Measurements from ENCODE around the gene OR52N2. TPM values are rescaled to one million over a fixed set of nuclear protein-coding genes. Genes with fewer than 3 reads are reported as not detected.

The OR52N2 gene
- total RNA-seq, 1 experiment from 2014 or later: not detected

DNA sequence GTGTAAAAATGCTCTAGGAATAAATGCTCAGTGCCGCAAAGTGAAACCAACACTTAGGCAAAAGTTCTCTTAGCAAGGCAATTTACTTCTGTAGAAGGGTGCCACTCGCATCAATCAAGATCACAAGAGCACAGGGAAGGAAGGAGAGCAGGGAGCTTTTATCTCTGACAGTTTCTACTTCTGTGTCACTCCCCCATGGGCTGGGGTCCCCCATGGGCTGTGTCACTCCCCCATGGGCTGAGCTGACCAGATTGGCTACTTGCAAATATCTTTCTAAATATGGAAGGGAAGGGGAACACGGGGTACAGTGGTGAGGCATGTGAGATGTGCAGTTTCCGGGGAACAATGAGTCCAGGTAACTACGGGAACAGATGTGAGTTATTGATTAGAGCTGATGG lies 397 bp downstream of the OR52N2 start:
- ChIA-PET CTCF (interaction anchor here (0.8 to 2.3 kb wide), 5 partner anchors 82 to 1172 kb away, joined by 3 to 8 read pairs (median 3); partner anchors contain the start of genes OR51D1 and TRIM5), RAD21 (ENCODE audit: low non-redundant PET in 1 of 2, low total read pairs in 2 of 2, uncharacterized antibody in 2 of 2, unreplicated experiment in 2 of 2) (no interaction called here), POLR2A (no interaction called here)
- DNase-seq (ENCODE audit: low read depth, low spot score) (no peak), ATAC-seq (peak; percentile 12)
- Histone ChIP-seq H4K20me1 (ENCODE audit: insufficient read depth) (no peaks in the 10 kb centered on the region; the same call in 1 of the 2 replicates), H3K4me3 (replicated peaks in 1 of 2; ENCODE audit: low read depth in 1 of 2, low read length in 2 of 2) (0 out of 4 replicates have a peak overlapping the region, but pooled peaks of 1 of the 2 experiments have one; percentile 11), H3K9me3 (ENCODE audit: control insufficient read depth in 1 of 2, insufficient read depth in 1 of 2, low read depth in 1 of 2, low read length in 2 of 2) (no peaks in the 10 kb centered on the region), H3K4me2 (ENCODE audit: low read length) (peak overlapping the region; percentile 53), H3K4me1 (ENCODE audit: control insufficient read depth in 1 of 2, insufficient read depth in 2 of 2, low read length in 2 of 2) (peaks cover 0 to 4% of the 10 kb centered on the region in 2 experiments; a peak in 1 of 4 replicates), H3K27me3 (ENCODE audit: insufficient read depth, low read length) (peaks cover 64% of the 10 kb centered on the region), H2AFZ (ENCODE audit: low read depth, low read length, poor library complexity, severe bottlenecking) (peak overlapping the region; percentile 17), H3K27ac (ENCODE audit: low read depth, low read length) (no peak overlapping the region), H3K79me2 (ENCODE audit: insufficient read depth, low read length) (no peaks in the 10 kb centered on the region), H3K36me3 (ENCODE audit: control insufficient read depth in 1 of 2, insufficient read depth in 2 of 2, low read length in 2 of 2) (no peaks in the 10 kb centered on the region), H3K9ac (ENCODE audit: low read length) (no peak overlapping the region), H3K9me2 (ENCODE audit: insufficient read depth) (no peaks in the 10 kb centered on the region)
- intact Hi-C loops (cut with micrococcal nuclease): loop anchor here (2.0 to 5.0 kb wide), 4 partner anchors 517 to 1626 kb away; no protein-coding TSS in a partner anchor
- TF ChIP-seq FOSL1 (IDR thresholded peaks at IDR 0.05; ENCODE audit: low read depth) (no peak), EZH2phosphoT487 (IDR thresholded peaks at IDR 0.05; ENCODE audit: borderline replicate concordance) (no peak), ATF3 (IDR thresholded peaks at IDR 0.05) (no peak), CBX3 (IDR thresholded peaks at IDR 0.05; ENCODE audit: low read depth) (no peak), TCF7L2 (IDR thresholded peaks at IDR 0.05; ENCODE audit: borderline replicate concordance, extremely low read depth, insufficient read depth, insufficient read length) (no peak), JUND (IDR thresholded peaks at IDR 0.05) (no peak), YY1 (IDR thresholded peaks at IDR 0.05; ENCODE audit: extremely low read depth, insufficient replicate concordance, low read depth, low read length) (no peak), POLR2AphosphoS5 (IDR thresholded peaks at IDR 0.05; ENCODE audit: low read depth, low read length) (no peak), EGR1 (IDR thresholded peaks at IDR 0.05; ENCODE audit: low read depth) (no peak), SRF (IDR thresholded peaks at IDR 0.05; ENCODE audit: low read depth) (no peak), EZH2 (IDR thresholded peaks at IDR 0.05) (no peak), ELF1 (IDR thresholded peaks at IDR 0.05; ENCODE audit: borderline replicate concordance, low read depth) (no peak), SP1 (IDR thresholded peaks at IDR 0.05; ENCODE audit: low read depth) (no peak), ZBTB33 (IDR thresholded peaks at IDR 0.05; ENCODE audit: extremely low read depth, insufficient replicate concordance, low read length) (no peak), RAD21 (IDR thresholded peaks at IDR 0.05; ENCODE audit: low read depth) (no peak)
- TF ChIP-seq, protein P1, sequence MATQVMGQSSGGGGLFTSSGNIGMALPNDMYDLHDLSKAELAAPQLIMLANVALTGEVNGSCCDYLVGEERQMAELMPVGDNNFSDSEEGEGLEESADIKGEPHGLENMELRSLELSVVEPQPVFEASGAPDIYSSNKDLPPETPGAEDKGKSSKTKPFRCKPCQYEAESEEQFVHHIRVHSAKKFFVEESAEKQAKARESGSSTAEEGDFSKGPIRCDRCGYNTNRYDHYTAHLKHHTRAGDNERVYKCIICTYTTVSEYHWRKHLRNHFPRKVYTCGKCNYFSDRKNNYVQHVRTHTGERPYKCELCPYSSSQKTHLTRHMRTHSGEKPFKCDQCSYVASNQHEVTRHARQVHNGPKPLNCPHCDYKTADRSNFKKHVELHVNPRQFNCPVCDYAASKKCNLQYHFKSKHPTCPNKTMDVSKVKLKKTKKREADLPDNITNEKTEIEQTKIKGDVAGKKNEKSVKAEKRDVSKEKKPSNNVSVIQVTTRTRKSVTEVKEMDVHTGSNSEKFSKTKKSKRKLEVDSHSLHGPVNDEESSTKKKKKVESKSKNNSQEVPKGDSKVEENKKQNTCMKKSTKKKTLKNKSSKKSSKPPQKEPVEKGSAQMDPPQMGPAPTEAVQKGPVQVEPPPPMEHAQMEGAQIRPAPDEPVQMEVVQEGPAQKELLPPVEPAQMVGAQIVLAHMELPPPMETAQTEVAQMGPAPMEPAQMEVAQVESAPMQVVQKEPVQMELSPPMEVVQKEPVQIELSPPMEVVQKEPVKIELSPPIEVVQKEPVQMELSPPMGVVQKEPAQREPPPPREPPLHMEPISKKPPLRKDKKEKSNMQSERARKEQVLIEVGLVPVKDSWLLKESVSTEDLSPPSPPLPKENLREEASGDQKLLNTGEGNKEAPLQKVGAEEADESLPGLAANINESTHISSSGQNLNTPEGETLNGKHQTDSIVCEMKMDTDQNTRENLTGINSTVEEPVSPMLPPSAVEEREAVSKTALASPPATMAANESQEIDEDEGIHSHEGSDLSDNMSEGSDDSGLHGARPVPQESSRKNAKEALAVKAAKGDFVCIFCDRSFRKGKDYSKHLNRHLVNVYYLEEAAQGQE (IDR thresholded peaks at IDR 0.05; ENCODE audit: low read depth): no peak
- no TSS peak for BruUV-seq (replicated peaks)
